Measurements from ENCODE around the gene KRTAP4-3. TPM values are rescaled to one million over a fixed set of nuclear protein-coding genes. Genes with fewer than 3 reads are reported as not detected.
"Not testable (repeated sequence)": the region's sequence is repeated elsewhere in the genome, so short reads cannot be mapped to it uniquely, and the experiment has no call there.

The KRTAP4-3 gene
- total RNA-seq, 1 donor from 2014 or later, result not detected

- Mint-ChIP-seq H3K4me3 (ENCODE audit: low read depth) (no peak overlapping the region), H3K27me3 (peaks cover 7% of the 10 kb centered on the region)
Measured at GRCh38 chr17:41150026-41150425, 18.0 kb downstream of the KRTAP4-3 start.

GRCh38 chr17:41149652-41149985 lies 18.4 kb downstream of the KRTAP4-3 start, which contains the start of gene KRTAP4-5:
TSS of gene KRTAP4-5 (minus strand) at chr17:41149825. CDS start at chr17:41149767, 58 bp downstream.
- H3K36me3 Mint-ChIP-seq (ENCODE audit: insufficient read depth), result no peaks in the 10 kb centered on the region
- DNase-seq (ENCODE audit: low spot score, unreplicated experiment), result no peak
- H3K27me3 Mint-ChIP-seq, result peaks cover 7% of the 10 kb centered on the region
- H3K4me1 Mint-ChIP-seq (ENCODE audit: low read depth), result peaks cover 2% of the 10 kb centered on the region
- H3K27ac Mint-ChIP-seq, result no peak within 1 kb of the TSS
- no peak within 1 kb of the TSS for H3K4me3 Mint-ChIP-seq (ENCODE audit: low read depth)
- TF ChIP-seq CTCF (IDR thresholded peaks at IDR 0.05; ENCODE audit: unreplicated experiment), result no peak
- H3K9me3 Mint-ChIP-seq (ENCODE audit: low read depth), result no peaks in the 10 kb centered on the region

More at GRCh38 chr17:41150026-41150425, 18.0 kb downstream of the KRTAP4-3 start:
- Mint-ChIP-seq H3K4me1 (ENCODE audit: low read depth) (peaks cover 2% of the 10 kb centered on the region), H3K27ac (no peak overlapping the region), H3K36me3 (ENCODE audit: insufficient read depth) (no peaks in the 10 kb centered on the region), H3K9me3 (ENCODE audit: low read depth) (no peaks in the 10 kb centered on the region)
- no peak for DNase-seq (ENCODE audit: low spot score, unreplicated experiment)
- no peak for TF ChIP-seq CTCF (IDR thresholded peaks at IDR 0.05; ENCODE audit: unreplicated experiment)

GRCh38 chr17:41148971-41149651 lies 18.9 kb downstream of the KRTAP4-3 start:
- not testable (repeated sequence) for H3K9me3 Mint-ChIP-seq (ENCODE audit: low read depth); DNase-seq (ENCODE audit: low spot score, unreplicated experiment); H3K4me3 Mint-ChIP-seq (ENCODE audit: low read depth); H3K27me3 Mint-ChIP-seq; H3K36me3 Mint-ChIP-seq (ENCODE audit: insufficient read depth); H3K4me1 Mint-ChIP-seq (ENCODE audit: low read depth); H3K27ac Mint-ChIP-seq

GRCh38 chr17:41147531-41148204 lies 20.4 kb downstream of the KRTAP4-3 start:
- no peaks in the 10 kb centered on the region for H3K4me1 Mint-ChIP-seq (ENCODE audit: low read depth)
- no peak overlapping the region for H3K4me3 Mint-ChIP-seq (ENCODE audit: low read depth)
- H3K36me3 Mint-ChIP-seq (ENCODE audit: insufficient read depth), result peaks cover 3% of the 10 kb centered on the region
- H3K27me3 Mint-ChIP-seq, result peaks cover 7% of the 10 kb centered on the region
- no peak for DNase-seq (ENCODE audit: low spot score, unreplicated experiment)
- peaks cover 10% of the 10 kb centered on the region for H3K9me3 Mint-ChIP-seq (ENCODE audit: low read depth)
- no peak overlapping the region for H3K27ac Mint-ChIP-seq
- no peak for TF ChIP-seq CTCF (IDR thresholded peaks at IDR 0.05; ENCODE audit: unreplicated experiment)

- no peak for DNase-seq (ENCODE audit: low spot score, unreplicated experiment)
- Mint-ChIP-seq H3K36me3 (ENCODE audit: insufficient read depth) (peaks cover 4% of the 10 kb centered on the region), H3K4me1 (ENCODE audit: low read depth) (no peaks in the 10 kb centered on the region), H3K9me3 (ENCODE audit: low read depth) (peaks cover 20% of the 10 kb centered on the region), H3K27ac (no peak overlapping the region), H3K4me3 (ENCODE audit: low read depth) (no peak overlapping the region), H3K27me3 (peaks cover 7% of the 10 kb centered on the region)
- TF ChIP-seq CTCF (IDR thresholded peaks at IDR 0.05; ENCODE audit: unreplicated experiment), result no peak
Measured at GRCh38 chr17:41145261-41145660, 22.8 kb downstream of the KRTAP4-3 start.

Data from progenitor cell of endocrine pancreas (in vitro differentiated cells).